GM23338 (cell line): ENCODE measurements around the gene NME1. TPM values are rescaled to one million over a fixed set of nuclear protein-coding genes. Genes with fewer than 3 reads are reported as not detected.

Source experiments
- ATAC-seq: fragments of 200-7000 bp; cut with Tn5 transposase; 3 replicates; pipeline ENCODE4 v1.9.1; 2020
- DNase-seq: peaks from one replicate; pipeline ENCODE4 v3.0.0-alpha.2; 2015; ENCODE audit warnings: low spot score
- H2AFZ ChIP-seq: fragments of 200-600 bp; sonication (generic); 2 replicates; pipeline ENCODE4 v1.8.0; 2016; ENCODE audit warnings: antibody characterized with exemption, mild to moderate bottlenecking, moderate library complexity
- H3F3A ChIP-seq: fragments of 200-600 bp; sonication (generic); replicated peaks from 2 replicates; pipeline ENCODE4 v1.8.0; 2017; ENCODE audit warnings: antibody characterized with exemption, mixed run types, low read depth
- H3K27ac ChIP-seq: fragments of 200-600 bp; sonication (generic); 2 replicates; pipeline ENCODE4 v1.6.1; 2016; ENCODE audit warnings: low read depth
- H3K27me3 ChIP-seq: fragments of 200-600 bp; sonication (generic); 2 replicates; pipeline ENCODE4 v1.8.0; 2016; ENCODE audit warnings: mild to moderate bottlenecking, mixed run types, moderate library complexity; ENCODE audit not compliant: insufficient read depth
- H3K36me3 ChIP-seq: fragments of 200-600 bp; sonication (generic); 2 replicates; pipeline ENCODE4 v1.8.0; 2016; ENCODE audit warnings: mild to moderate bottlenecking; ENCODE audit not compliant: insufficient read depth
- H3K4me1 ChIP-seq: fragments of 200-600 bp; sonication (generic); 2 replicates; pipeline ENCODE4 v1.8.0; 2016; ENCODE audit warnings: mild to moderate bottlenecking, moderate library complexity; ENCODE audit not compliant: insufficient read depth
- H3K4me2 ChIP-seq: fragments of 200-600 bp; sonication (generic); 2 replicates; pipeline ENCODE4 v1.7.1; 2017; ENCODE audit warnings: mixed run types
- H3K4me3 ChIP-seq: fragments of 200-600 bp; sonication (generic); 2 replicates; pipeline ENCODE4 v1.6.1; 2016; ENCODE audit warnings: mixed run types
- H3K79me2 ChIP-seq: fragments of 200-600 bp; sonication (generic); replicated peaks from 2 replicates; pipeline ENCODE4 v1.8.0; 2017; ENCODE audit warnings: mild to moderate bottlenecking; ENCODE audit not compliant: insufficient read depth
- H3K9me2 ChIP-seq: fragments of 200-600 bp; sonication (generic); 2 replicates; pipeline ENCODE4 v1.8.0; 2017; ENCODE audit not compliant: insufficient read depth
- H4K20me1 ChIP-seq: fragments of 200-600 bp; sonication (generic); replicated peaks from 2 replicates; pipeline ENCODE4 v1.8.0; 2017; ENCODE audit warnings: mild to moderate bottlenecking; ENCODE audit not compliant: insufficient read depth
- H3K27ac Mint-ChIP-seq: 2 replicates; pipeline ENCODE4 v1.8.0; 2020; ENCODE audit warnings: inconsistent platforms, mild to moderate bottlenecking, moderate library complexity, mixed read lengths
- H3K27me3 Mint-ChIP-seq: 3 replicates; pipeline ENCODE4 v1.8.0; 2022; ENCODE audit warnings: low read depth, mild to moderate bottlenecking, moderate library complexity, mixed read lengths, inconsistent platforms; ENCODE audit not compliant: insufficient read depth, poor library complexity
- H3K36me3 Mint-ChIP-seq: 3 replicates; pipeline ENCODE4 v1.8.0; 2021; ENCODE audit warnings: low read depth, mild to moderate bottlenecking, inconsistent platforms, moderate library complexity, mixed read lengths
- H3K4me1 Mint-ChIP-seq: 3 replicates; pipeline ENCODE4 v1.8.0; 2020; ENCODE audit warnings: mild to moderate bottlenecking, inconsistent platforms, mixed read lengths
- H3K4me3 Mint-ChIP-seq: 3 replicates; pipeline ENCODE4 v1.8.0; 2021; ENCODE audit warnings: moderate library complexity, mild to moderate bottlenecking, inconsistent platforms, mixed read lengths
- H3K9me3 Mint-ChIP-seq: 3 replicates; pipeline ENCODE4 v1.8.0; 2020; ENCODE audit warnings: moderate library complexity, mild to moderate bottlenecking, inconsistent platforms, mixed read lengths
- CREB1 ChIP-seq: fragments of 250-450 bp; sonication (Bioruptor Pico); IDR thresholded peaks from 2 replicates; pipeline ENCODE4 v1.5.0; 2020; ENCODE audit warnings: low read depth, mild to moderate bottlenecking, moderate library complexity
- CTCF ChIP-seq, 2 experiments: fragments of 200-600 bp in 1 of 2; sonication (generic) in 1 of 2; conservative IDR thresholded peaks; 2 replicates each; pipeline versions ENCODE4 v1.5.1 to v1.6.1; 2016 to 2017; ENCODE audit warnings: antibody characterized with exemption in 2 of 2, low read depth in 2 of 2, mild to moderate bottlenecking in 2 of 2, moderate library complexity in 1 of 2
- ETS1 ChIP-seq: IDR thresholded peaks from 2 replicates; pipeline ENCODE4 v1.6.1; 2016; ENCODE audit warnings: antibody characterized with exemption
- EZH2 ChIP-seq: fragments of 200-600 bp; sonication (generic); IDR thresholded peaks from one replicate; pipeline ENCODE4 v1.8.0; 2017; ENCODE audit warnings: antibody characterized with exemption, mild to moderate bottlenecking, low read depth; ENCODE audit not compliant: unreplicated experiment
- EZH2phosphoT487 ChIP-seq: fragments of 200-600 bp; sonication (generic); IDR thresholded peaks from one replicate; pipeline ENCODE4 v1.8.1; 2018; ENCODE audit warnings: antibody characterized with exemption; ENCODE audit not compliant: unreplicated experiment
- JUNB ChIP-seq: IDR thresholded peaks from one replicate; pipeline ENCODE4 v1.6.1; 2016; ENCODE audit warnings: antibody characterized with exemption; ENCODE audit not compliant: unreplicated experiment
- NANOG ChIP-seq: IDR thresholded peaks from 2 replicates; pipeline ENCODE4 v1.6.1; 2016; ENCODE audit warnings: antibody characterized with exemption, borderline replicate concordance
- POLR2AphosphoS5 ChIP-seq: IDR thresholded peaks from 2 replicates; pipeline ENCODE4 v1.6.1; 2016; ENCODE audit warnings: antibody characterized with exemption, low read depth
- REST ChIP-seq: IDR thresholded peaks from one replicate; pipeline ENCODE4 v1.6.1; 2018; ENCODE audit warnings: antibody characterized with exemption; ENCODE audit not compliant: unreplicated experiment
- STAT1 ChIP-seq: IDR thresholded peaks from one replicate; pipeline ENCODE4 v1.6.1; 2016; ENCODE audit warnings: antibody characterized with exemption; ENCODE audit not compliant: unreplicated experiment
- ZNF114 ChIP-seq: fragments of 250-450 bp; sonication (Bioruptor Pico); IDR thresholded peaks from 2 replicates; pipeline ENCODE4 v1.5.0; 2020; ENCODE audit warnings: mild to moderate bottlenecking, moderate library complexity
- ZNF331 ChIP-seq: fragments of 250-450 bp; sonication (Bioruptor Pico); IDR thresholded peaks from 2 replicates; pipeline ENCODE4 v1.5.0; 2020; ENCODE audit warnings: low read depth, mild to moderate bottlenecking, moderate library complexity
- ZNF462 ChIP-seq: fragments of 250-450 bp; sonication (Bioruptor Pico); IDR thresholded peaks from 2 replicates; pipeline ENCODE4 v1.5.0; 2020; ENCODE audit warnings: mild to moderate bottlenecking, moderate library complexity
- polyA plus RNA-seq: library from polyadenylated mRNA; unstranded; fragments of >200 nt; fragmentation: Nextera tagmentation; extraction: Ambion mirVana; gene quantifications from 2 replicates; pipeline ENCODE4 v1.2.1, GENCODE V29; 2016
- total RNA-seq: library from RNA; depleted of rRNA; stranded (reverse); fragments of >200 nt; shearing (Covaris generic); gene quantifications from 2 replicates; pipeline ENCODE4 v1.2.3, GENCODE V29; 2014

Gene NME1
- total and polyA plus RNA-seq, 2 experiments from 2014 or later = 159 to 534 TPM

- Histone ChIP-seq H3K4me1 (no peaks in the 10 kb centered on the region), H2AFZ (no peak overlapping the region), H4K20me1 (peaks cover 6% of the 10 kb centered on the region), H3K4me3 (no peak overlapping the region), H3K27ac (no peak overlapping the region), H3K9me2 (no peaks in the 10 kb centered on the region), H3F3A (no peaks in the 10 kb centered on the region), H3K36me3 (peaks cover 61% of the 10 kb centered on the region), H3K79me2 (no peaks in the 10 kb centered on the region), H3K4me2 (no peak overlapping the region), H3K27me3 (no peaks in the 10 kb centered on the region)
- DNase-seq = no peak
- Mint-ChIP-seq H3K4me3 (no peak overlapping the region), H3K9me3 (no peaks in the 10 kb centered on the region), H3K27ac (no peak overlapping the region), H3K36me3 (peaks cover 68% of the 10 kb centered on the region), H3K4me1 (no peaks in the 10 kb centered on the region), H3K27me3 (peaks cover 9% of the 10 kb centered on the region)
- TF ChIP-seq CTCF (conservative IDR thresholded peaks at IDR 0.05; ENCODE audit: low read depth in 2 of 2) (no peak), POLR2AphosphoS5 (no peak), CREB1 (CRISPR knock-in tag) (no peak), ETS1 (no peak), EZH2phosphoT487 (no peak), STAT1 (no peak), ZNF462 (no peak), NANOG (no peak), REST (no peak), JUNB (no peak), ZNF114 (CRISPR knock-in tag) (no peak), ZNF331 (CRISPR knock-in tag) (no peak), EZH2 (no peak)
- no peak for ATAC-seq
Measured at GRCh38 chr17:51200295-51200694, 46.9 kb downstream of the NME1 start.
